GM12891 (cell line): ENCODE measurements around the gene KLF5.

ENCODE experiments used
- PAX5 ChIP-seq: IDR thresholded peaks from 2 replicates; pipeline ENCODE4 v1.6.1; 2011; ENCODE audit warnings: low read length, moderate library complexity, mild to moderate bottlenecking; ENCODE audit not compliant: insufficient read depth, severe bottlenecking
- POLR2A ChIP-seq: IDR thresholded peaks from 2 replicates; pipeline ENCODE4 v1.6.1; 2011; ENCODE audit warnings: low read depth, low read length, control low read depth
- POLR2AphosphoS5 ChIP-seq: IDR thresholded peaks from 2 replicates; pipeline ENCODE4 v1.6.1; 2011; ENCODE audit warnings: low read depth, low read length, control low read depth
- SPI1 ChIP-seq: IDR thresholded peaks from 2 replicates; pipeline ENCODE4 v1.6.1; 2011; ENCODE audit warnings: low read depth, low read length, control low read depth
- TAF1 ChIP-seq: IDR thresholded peaks from 2 replicates; pipeline ENCODE4 v1.6.1; 2011; ENCODE audit warnings: low read depth, low read length, control low read depth

DNA sequence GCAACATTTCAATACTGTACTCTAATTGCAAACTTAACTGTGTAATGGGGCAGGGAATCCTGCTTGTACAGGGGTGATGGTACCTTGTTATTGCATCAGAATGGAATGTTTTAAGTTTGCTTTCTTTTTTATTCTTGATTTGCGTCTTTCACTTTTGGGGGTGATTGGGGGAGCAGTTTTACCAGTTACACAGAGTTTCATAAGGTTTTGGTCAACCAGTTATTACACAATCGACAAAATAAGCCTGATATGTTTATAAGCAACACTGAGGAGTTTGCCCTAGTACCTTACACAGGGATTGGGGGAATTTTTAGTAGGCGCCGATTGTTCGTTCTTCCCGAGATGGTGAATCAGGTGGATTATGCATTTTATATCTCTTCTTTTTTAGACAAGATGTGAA is 2.7 kb downstream of the KLF5 start:
- TF ChIP-seq TAF1 (no peak), PAX5 (no peak), POLR2A (no peak), POLR2AphosphoS5 (no peak), SPI1 (no peak)
